ENCODE measurements around the gene ENO3.

The ENO3 gene

DNA sequence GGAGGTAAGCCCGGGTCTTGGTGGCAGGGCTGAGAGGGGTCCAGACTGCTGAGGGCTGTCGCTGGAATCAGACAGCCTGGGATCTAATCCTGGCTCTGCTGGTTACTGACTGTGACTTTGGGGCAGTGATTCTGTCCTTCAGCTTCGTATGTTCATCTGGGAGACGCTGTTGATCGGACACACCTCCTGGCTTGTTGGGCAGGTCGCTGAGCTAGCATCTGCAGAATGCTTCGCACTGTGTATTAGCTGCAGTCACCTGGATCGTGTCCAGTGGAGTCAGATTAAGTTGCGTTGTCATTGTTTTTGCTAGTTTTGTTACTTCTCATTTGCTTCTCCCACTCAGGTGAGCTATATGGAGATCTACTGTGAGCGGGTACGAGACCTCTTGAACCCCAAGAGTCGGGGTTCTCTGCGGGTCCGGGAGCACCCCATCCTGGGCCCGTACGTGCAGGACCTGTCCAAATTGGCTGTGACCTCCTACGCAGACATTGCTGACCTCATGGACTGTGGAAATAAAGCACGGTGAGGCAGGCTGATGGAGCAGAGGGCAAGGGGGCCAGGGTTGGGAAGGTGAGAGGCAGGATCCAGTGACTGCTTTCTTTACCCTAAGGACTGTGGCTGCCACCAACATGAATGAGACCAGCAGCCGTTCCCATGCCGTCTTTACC, 51.3 kb downstream of the ENO3 start:
- in situ Hi-C loops (cut with HindIII; ENCODE audit: low sequenced_read_pairs), result loop anchor here (5.0 kb wide), 1 partner anchor 55 kb away; the partner anchor contains the start of gene PFN1

DNA sequence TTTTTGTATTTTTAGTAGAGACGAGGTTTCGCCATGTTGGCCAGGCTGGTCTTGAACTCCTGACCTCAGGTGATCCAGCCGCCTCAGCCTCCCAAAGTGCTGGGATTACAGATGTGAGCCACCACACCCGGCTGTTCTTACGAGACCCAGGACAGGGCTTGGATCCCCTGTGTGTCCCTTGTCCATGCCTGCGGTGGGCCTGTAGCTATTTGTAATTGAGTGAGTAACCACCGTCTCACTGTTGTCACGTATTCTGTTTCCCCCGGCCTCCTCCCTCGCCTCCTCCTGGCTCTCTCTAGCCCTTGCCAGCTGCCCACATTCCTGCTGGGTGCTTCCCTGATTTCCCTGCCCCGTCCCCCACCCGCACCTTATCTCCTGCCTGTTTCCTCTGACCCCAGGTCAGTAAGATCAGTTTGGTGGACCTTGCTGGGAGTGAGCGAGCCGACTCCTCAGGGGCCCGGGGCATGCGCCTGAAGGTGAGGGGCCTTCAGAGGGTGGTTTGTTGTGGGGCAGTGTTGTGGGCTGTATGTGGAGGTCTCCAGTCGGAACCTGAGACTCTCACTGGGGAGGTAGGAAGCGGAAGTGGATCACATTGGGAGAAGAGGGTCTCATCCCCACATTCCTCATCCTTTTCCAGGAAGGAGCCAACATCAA, 52.4 kb downstream of the ENO3 start:
- in situ Hi-C loops (cut with HindIII; ENCODE audit: low sequenced_read_pairs), result loop anchor here (5.0 kb wide), 1 partner anchor 56 kb away; the partner anchor contains the start of gene PFN1

Measured in endothelial cell of hepatic sinusoid (primary cell).